CD4-positive, alpha-beta T cell (primary cell): Measurements from ENCODE around the gene RPL27A. TPM values are rescaled to one million over a fixed set of nuclear protein-coding genes. Genes with fewer than 3 reads are reported as not detected.

Source experiments
- ATAC-seq: fragments of 200-7000 bp; cut with Tn5 transposase; one replicate; pipeline ENCODE4 v1.10.0; 2022; ENCODE audit warnings: mild to moderate bottlenecking; ENCODE audit not compliant: poor library complexity
- CTCF ChIA-PET: fragments of 350-600 bp; sonication (Branson Sonifier 250); formaldehyde crosslinking; loops from one replicate; lab custom pipeline; 2021; ENCODE audit warnings: antibody characterized with exemption, inconsistent platforms; lab: Charles Lee
- POLR2A ChIA-PET: fragments of 350-600 bp; sonication (Branson Sonifier 250); formaldehyde crosslinking; loops from one replicate; lab custom pipeline; 2021; ENCODE audit warnings: antibody characterized with exemption, inconsistent platforms; lab: Charles Lee
- DNase-seq, 14 experiments: peaks; one replicate each; pipeline ENCODE4 v3.0.0-alpha.2; 2013 to 2020; ENCODE audit warnings: mixed read lengths in 2 of 14
- H3K27ac ChIP-seq, 2 donors: one replicate each; pipeline versions ENCODE4 v1.5.1 to v1.7.0; 2013; ENCODE audit warnings: low read length in 2 of 2, low read depth in 1 of 2, mild to moderate bottlenecking in 1 of 2
- H3K27me3 ChIP-seq, 2 experiments: 1 replicate in 1 of 2; 2 replicates in 1 of 2; pipeline versions ENCODE4 v1.6.1 to v1.7.0; 2013; ENCODE audit warnings: low read length in 2 of 2, control low read depth in 1 of 2, mild to moderate bottlenecking in 1 of 2, moderate library complexity in 1 of 2; ENCODE audit not compliant: insufficient read depth in 2 of 2, control insufficient read depth in 1 of 2
- H3K36me3 ChIP-seq: one replicate; pipeline ENCODE4 v1.6.1; 2013; ENCODE audit warnings: low read length, control low read depth; ENCODE audit not compliant: insufficient read depth
- H3K4me1 ChIP-seq: one replicate; pipeline ENCODE4 v1.6.1; 2013; ENCODE audit warnings: low read length, control low read depth; ENCODE audit not compliant: insufficient read depth
- H3K4me3 ChIP-seq: one replicate; pipeline ENCODE4 v1.5.1; 2013; ENCODE audit warnings: mild to moderate bottlenecking, low read length, moderate library complexity
- H3K9me3 ChIP-seq, 2 experiments: 1 replicate in 1 of 2; 2 replicates in 1 of 2; pipeline versions ENCODE4 v1.6.1 to v1.7.0; 2013; ENCODE audit warnings: low read length in 2 of 2, mild to moderate bottlenecking in 2 of 2, control low read depth in 1 of 2, moderate library complexity in 1 of 2; ENCODE audit not compliant: control insufficient read depth in 1 of 2, insufficient read depth in 1 of 2
- H3K27ac Mint-ChIP-seq: one replicate; pipeline ENCODE4 v1.8.0; 2020; ENCODE audit warnings: mixed read lengths
- H3K27me3 Mint-ChIP-seq: one replicate; pipeline ENCODE4 v1.8.0; 2021; ENCODE audit warnings: mixed read lengths
- H3K36me3 Mint-ChIP-seq: one replicate; pipeline ENCODE4 v1.8.0; 2021; ENCODE audit warnings: low read depth, mixed read lengths
- H3K4me1 Mint-ChIP-seq: one replicate; pipeline ENCODE4 v1.8.0; 2021; ENCODE audit warnings: low read depth, mixed read lengths
- H3K4me3 Mint-ChIP-seq: one replicate; pipeline ENCODE4 v1.8.0; 2020; ENCODE audit warnings: mild to moderate bottlenecking, mixed read lengths
- H3K9me3 Mint-ChIP-seq: one replicate; pipeline ENCODE4 v1.8.0; 2020; ENCODE audit warnings: mixed read lengths
- CTCF ChIP-seq: fragments of 200-600 bp; IDR thresholded peaks from one replicate; pipeline ENCODE4 v1.8.0; 2022; ENCODE audit warnings: antibody characterized with exemption, mild to moderate bottlenecking
- intact Hi-C, 2 experiments: fragments of 100-400 bp; cut with DNase I in 1 of 2; cut with micrococcal nuclease in 1 of 2; formaldehyde crosslinking; loops; one replicate each; pipeline versions ENCODE4 v1.15.1 to v1.9.0; 2023 to 2025; cut with DNase I, micrococcal nuclease
- total RNA-seq, 174 experiments: library from RNA in 2 of 174; stranded (reverse) in 2 of 174; gene quantifications; one replicate each; pipeline ENCODE4 v1.2.3 and lab custom pipeline; 2021 to 2026

RPL27A gene
- total RNA-seq, 2 experiments from 2014 or later = 1,667 to 1,721 TPM

GRCh38 chr11:8722809-8723208 is 40.2 kb downstream of the RPL27A start:
- ATAC-seq = no peak
- Histone ChIP-seq H3K9me3 (no peaks in the 10 kb centered on the region), H3K27me3 (peaks cover 0 to 2% of the 10 kb centered on the region in 2 experiments), H3K36me3 (no peaks in the 10 kb centered on the region), H3K4me3 (no peak overlapping the region), H3K4me1 (no peaks in the 10 kb centered on the region), H3K27ac (no peak overlapping the region)
- Mint-ChIP-seq H3K4me3 (no peak overlapping the region), H3K9me3 (no peaks in the 10 kb centered on the region), H3K27me3 (no peaks in the 10 kb centered on the region), H3K36me3 (no peaks in the 10 kb centered on the region), H3K4me1 (no peaks in the 10 kb centered on the region), H3K27ac (no peak overlapping the region)
- POLR2A ChIA-PET = no interaction called here
- no peak for TF ChIP-seq CTCF
- CTCF ChIA-PET = interaction anchor here (0.5 kb wide), 1 partner anchor 235 kb away, joined by 4 read pairs; no protein-coding TSS in a partner anchor
- intact Hi-C loops = no loop called here
- DNase-seq = no peak

DNA sequence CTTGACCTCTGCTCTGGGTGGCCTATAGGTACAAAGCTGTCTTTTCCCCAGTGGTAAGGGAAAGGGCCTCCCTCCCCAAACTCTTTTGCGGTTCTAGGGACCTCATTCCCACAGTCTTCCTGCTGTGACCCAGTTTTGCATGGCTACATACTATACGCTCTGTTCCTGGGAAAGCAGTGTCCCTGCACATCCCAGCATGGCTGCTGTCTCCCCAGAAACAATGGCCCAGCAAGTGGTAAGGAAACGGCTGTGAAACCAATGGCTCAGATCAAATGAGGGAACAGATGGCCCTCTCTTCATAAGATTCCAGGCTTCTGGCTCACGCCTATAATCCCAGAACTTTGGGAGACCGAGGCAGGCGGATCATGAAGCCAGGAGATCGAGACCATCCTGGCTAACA is 41.1 kb downstream of the RPL27A start:
- intact Hi-C loops = no loop called here
- no peak overlapping the region for H3K4me3 Mint-ChIP-seq
- no peaks in the 10 kb centered on the region for H3K27me3 Mint-ChIP-seq
- no peak for ATAC-seq
- no peaks in the 10 kb centered on the region for H3K4me1 Mint-ChIP-seq
- no peaks in the 10 kb centered on the region for H3K9me3 Mint-ChIP-seq
- Histone ChIP-seq H3K4me3 (no peak overlapping the region), H3K27ac (no peak overlapping the region), H3K36me3 (no peaks in the 10 kb centered on the region), H3K27me3 (peaks cover 0 to 2% of the 10 kb centered on the region in 2 experiments), H3K9me3 (no peaks in the 10 kb centered on the region), H3K4me1 (no peaks in the 10 kb centered on the region)
- DNase-seq = no peak
- POLR2A ChIA-PET = no interaction called here
- H3K36me3 Mint-ChIP-seq = no peaks in the 10 kb centered on the region
- CTCF ChIA-PET = no interaction called here
- no peak overlapping the region for H3K27ac Mint-ChIP-seq
- TF ChIP-seq CTCF = no peak

DNA sequence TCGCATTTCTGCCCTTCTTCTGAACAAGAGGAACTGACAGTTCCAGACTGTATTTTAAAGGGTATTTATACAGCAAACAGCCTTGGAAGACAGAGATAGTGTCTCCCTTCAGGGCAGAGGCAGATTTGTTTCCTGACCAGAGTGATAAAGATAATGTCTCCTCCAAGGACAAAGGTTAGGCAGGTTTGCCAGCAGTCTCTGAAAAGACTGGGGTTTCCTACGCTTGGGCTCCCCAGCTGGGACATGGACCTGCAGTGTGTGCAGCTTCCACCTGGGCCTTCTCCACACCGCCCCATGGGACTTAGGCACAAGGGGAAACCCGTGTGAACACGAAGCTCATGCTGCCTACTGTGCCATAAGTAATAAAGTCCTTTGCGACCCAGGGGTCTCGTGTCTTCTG is 42.1 kb downstream of the RPL27A start:
- Histone ChIP-seq H3K27ac (no peak overlapping the region), H3K27me3 (peaks cover 0 to 2% of the 10 kb centered on the region in 2 experiments), H3K36me3 (no peaks in the 10 kb centered on the region), H3K9me3 (no peaks in the 10 kb centered on the region), H3K4me3 (no peak overlapping the region), H3K4me1 (no peaks in the 10 kb centered on the region)
- ATAC-seq (no peak), DNase-seq (no peak)
- H3K4me1 Mint-ChIP-seq = no peaks in the 10 kb centered on the region
- ChIA-PET POLR2A (no interaction called here), CTCF (no interaction called here)
- no peak for TF ChIP-seq CTCF
- peaks cover 4% of the 10 kb centered on the region for H3K27me3 Mint-ChIP-seq
- intact Hi-C loops = no loop called here
- no peak overlapping the region for H3K4me3 Mint-ChIP-seq
- H3K9me3 Mint-ChIP-seq = no peaks in the 10 kb centered on the region
- H3K27ac Mint-ChIP-seq = no peak overlapping the region
- no peaks in the 10 kb centered on the region for H3K36me3 Mint-ChIP-seq
